ENCODE results near the gene LYPLA2. TPM values are rescaled to one million over a fixed set of nuclear protein-coding genes. Genes with fewer than 3 reads are reported as not detected.

The LYPLA2 gene
- total RNA-seq, 1 donor from 2014 or later: 56.2 TPM

- H3K27me3 ChIP-seq: no peaks in the 10 kb centered on the region
- TF ChIP-seq POLR2AphosphoS5 (IDR thresholded peaks at IDR 0.05; ENCODE audit: insufficient read depth in 1 of 2, low read depth in 1 of 2) (no peak), CTCF (IDR thresholded peaks at IDR 0.05) (no peak), POLR2A (IDR thresholded peaks at IDR 0.05) (no peak)
- DNase-seq (ENCODE audit: extremely low spot score in 2 of 2): no peak
- H3K36me3 ChIP-seq: peaks cover 20 to 95% of the 10 kb centered on the region in 2 donors
- H3K9me3 ChIP-seq: no peaks in the 10 kb centered on the region
- no peaks in the 10 kb centered on the region for H3K4me1 ChIP-seq
- no peak overlapping the region for H3K27ac ChIP-seq
- H3K4me3 ChIP-seq: no peak overlapping the region
- intact Hi-C loops (cut with DNase I): no loop called here
Measured at GRCh38 chr1:23756676-23757075, 34.3 kb upstream of the LYPLA2 start.

GRCh38 chr1:23757812-23758211, 33.1 kb upstream of the LYPLA2 start:
- Histone ChIP-seq H3K36me3 (peaks cover 17 to 92% of the 10 kb centered on the region in 2 donors), H3K4me3 (no peak overlapping the region), H3K9me3 (no peaks in the 10 kb centered on the region), H3K4me1 (peaks cover 5% of the 10 kb centered on the region), H3K27me3 (no peaks in the 10 kb centered on the region), H3K27ac (no peak overlapping the region)
- no peak for DNase-seq (ENCODE audit: extremely low spot score in 2 of 2)
- TF ChIP-seq CTCF (IDR thresholded peaks at IDR 0.05) (no peak), POLR2AphosphoS5 (IDR thresholded peaks at IDR 0.05; ENCODE audit: insufficient read depth in 1 of 2, low read depth in 1 of 2) (no peak), POLR2A (IDR thresholded peaks at IDR 0.05) (no peak)
- intact Hi-C loops (cut with DNase I): no loop called here

- Histone ChIP-seq H3K9me3 (no peaks in the 10 kb centered on the region), H3K27me3 (no peaks in the 10 kb centered on the region), H3K27ac (no peak overlapping the region), H3K4me1 (peaks cover 5% of the 10 kb centered on the region), H3K36me3 (peaks cover 14 to 77% of the 10 kb centered on the region in 2 donors), H3K4me3 (no peak overlapping the region)
- TF ChIP-seq POLR2AphosphoS5 (IDR thresholded peaks at IDR 0.05; ENCODE audit: insufficient read depth in 1 of 2, low read depth in 1 of 2) (no peak), POLR2A (IDR thresholded peaks at IDR 0.05) (no peak), CTCF (IDR thresholded peaks at IDR 0.05) (no peak)
- no peak for DNase-seq (ENCODE audit: extremely low spot score in 2 of 2)
- intact Hi-C loops (cut with DNase I): no loop called here
Measured at GRCh38 chr1:23759277-23759676, 31.7 kb upstream of the LYPLA2 start.

- intact Hi-C loops (cut with DNase I): no loop called here
- Histone ChIP-seq H3K4me1 (peaks cover 5% of the 10 kb centered on the region), H3K27me3 (no peaks in the 10 kb centered on the region), H3K9me3 (no peaks in the 10 kb centered on the region), H3K4me3 (no peak overlapping the region), H3K36me3 (peaks cover 0 to 40% of the 10 kb centered on the region in 2 donors), H3K27ac (no peak overlapping the region)
- DNase-seq (ENCODE audit: extremely low spot score in 2 of 2): no peak
- no peak for TF ChIP-seq POLR2A (IDR thresholded peaks at IDR 0.05)
- no peak for TF ChIP-seq CTCF (IDR thresholded peaks at IDR 0.05)
- no peak for TF ChIP-seq POLR2AphosphoS5 (IDR thresholded peaks at IDR 0.05; ENCODE audit: insufficient read depth in 1 of 2, low read depth in 1 of 2)
Measured at GRCh38 chr1:23763041-23763577, 27.8 kb upstream of the LYPLA2 start.

GRCh38 chr1:23768733-23769132, 22.2 kb upstream of the LYPLA2 start:
- intact Hi-C loops (cut with DNase I): no loop called here
- no peak for DNase-seq (ENCODE audit: extremely low spot score in 2 of 2)
- no peaks in the 10 kb centered on the region for H3K4me1 ChIP-seq

More at GRCh38 chr1:23768733-23769132, 22.2 kb upstream of the LYPLA2 start:
- Histone ChIP-seq H3K9me3 (no peaks in the 10 kb centered on the region), H3K27ac (no peak overlapping the region), H3K27me3 (no peaks in the 10 kb centered on the region), H3K36me3 (no peaks in the 10 kb centered on the region), H3K4me3 (no peak overlapping the region)
- TF ChIP-seq POLR2A (IDR thresholded peaks at IDR 0.05): no peak
